BJ (cell line): ENCODE measurements around the gene IKZF3. TPM values are rescaled to one million over a fixed set of nuclear protein-coding genes. Genes with fewer than 3 reads are reported as not detected.

ENCODE experiments used
- CTCF ChIA-PET: fragments of 350-600 bp; formaldehyde crosslinking; extraction: SDS; loops from one replicate; lab custom pipeline; 2021; ENCODE audit warnings: antibody characterized with exemption, inconsistent platforms; lab: Yijun Ruan, JAX
- POLR2A ChIA-PET: fragments of 300-600 bp; sonication (Branson Sonifier 250); formaldehyde crosslinking; extraction: SDS; loops from one replicate; lab custom pipeline; 2021; ENCODE audit warnings: antibody characterized with exemption; lab: Charles Lee
- DNase-seq: peaks from one replicate; pipeline ENCODE4 v3.0.0-alpha.2; 2011; ENCODE audit warnings: low read depth
- H3K27me3 ChIP-seq: 2 replicates; pipeline ENCODE4 v1.6.0; 2011; ENCODE audit warnings: low read length; ENCODE audit not compliant: control insufficient read depth, insufficient read depth
- H3K36me3 ChIP-seq: 2 replicates; pipeline ENCODE4 v1.5.1; 2011; ENCODE audit warnings: low read length; ENCODE audit not compliant: control insufficient read depth, insufficient read depth
- H3K4me3 ChIP-seq: 2 replicates; pipeline ENCODE4 v1.5.1; 2011; ENCODE audit warnings: low read depth, mild to moderate bottlenecking, control low read depth, low read length
- polyA plus RNA-seq: library from polyadenylated mRNA; depleted of rRNA; stranded (reverse); fragments of >200 nt; gene quantifications from 2 replicates; pipeline ENCODE4 v1.2.3, GENCODE V29; 2011
- TF ChIP-seq, protein P1 (sequence below): IDR thresholded peaks from 2 replicates; pipeline ENCODE4 v1.5.1; 2011; ENCODE audit warnings: low read depth, mild to moderate bottlenecking, control low read depth, inconsistent platforms, low read length, moderate library complexity; ENCODE audit not compliant: insufficient read depth

IKZF3 gene
- polyA plus RNA-seq, 1 experiment, result not detected

DNA sequence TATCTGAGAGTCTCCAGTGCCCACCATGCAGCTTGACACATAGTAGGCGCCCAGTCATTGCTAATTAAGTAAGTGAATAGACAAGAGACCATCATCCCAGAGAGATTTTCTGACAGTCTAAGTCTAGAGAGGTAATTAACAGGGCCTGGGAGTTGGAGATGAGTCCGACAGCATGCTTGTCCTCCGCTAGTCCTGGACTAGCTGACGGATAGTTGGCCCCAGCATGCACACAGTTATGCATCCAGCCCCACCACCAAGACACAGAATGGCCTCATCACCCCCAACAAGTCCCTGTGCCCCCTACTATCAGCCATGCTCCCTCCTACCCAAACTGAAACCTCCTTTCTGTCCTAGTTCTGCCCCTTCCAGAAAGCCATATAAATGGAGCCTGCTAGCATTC, 116.4 kb downstream of the IKZF3 start:
- DNase-seq, result no peak
- ChIA-PET POLR2A (no interaction called here), CTCF (interaction anchor here (7.6 kb wide), 1 partner anchor 126 kb away, joined by 56 read pairs; no protein-coding TSS in a partner anchor)
- no peak overlapping the region for H3K4me3 ChIP-seq
- H3K36me3 ChIP-seq, result no peaks in the 10 kb centered on the region
- H3K27me3 ChIP-seq, result no peaks in the 10 kb centered on the region
- TF ChIP-seq, protein P1, sequence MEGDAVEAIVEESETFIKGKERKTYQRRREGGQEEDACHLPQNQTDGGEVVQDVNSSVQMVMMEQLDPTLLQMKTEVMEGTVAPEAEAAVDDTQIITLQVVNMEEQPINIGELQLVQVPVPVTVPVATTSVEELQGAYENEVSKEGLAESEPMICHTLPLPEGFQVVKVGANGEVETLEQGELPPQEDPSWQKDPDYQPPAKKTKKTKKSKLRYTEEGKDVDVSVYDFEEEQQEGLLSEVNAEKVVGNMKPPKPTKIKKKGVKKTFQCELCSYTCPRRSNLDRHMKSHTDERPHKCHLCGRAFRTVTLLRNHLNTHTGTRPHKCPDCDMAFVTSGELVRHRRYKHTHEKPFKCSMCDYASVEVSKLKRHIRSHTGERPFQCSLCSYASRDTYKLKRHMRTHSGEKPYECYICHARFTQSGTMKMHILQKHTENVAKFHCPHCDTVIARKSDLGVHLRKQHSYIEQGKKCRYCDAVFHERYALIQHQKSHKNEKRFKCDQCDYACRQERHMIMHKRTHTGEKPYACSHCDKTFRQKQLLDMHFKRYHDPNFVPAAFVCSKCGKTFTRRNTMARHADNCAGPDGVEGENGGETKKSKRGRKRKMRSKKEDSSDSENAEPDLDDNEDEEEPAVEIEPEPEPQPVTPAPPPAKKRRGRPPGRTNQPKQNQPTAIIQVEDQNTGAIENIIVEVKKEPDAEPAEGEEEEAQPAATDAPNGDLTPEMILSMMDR, result no peak

DNA sequence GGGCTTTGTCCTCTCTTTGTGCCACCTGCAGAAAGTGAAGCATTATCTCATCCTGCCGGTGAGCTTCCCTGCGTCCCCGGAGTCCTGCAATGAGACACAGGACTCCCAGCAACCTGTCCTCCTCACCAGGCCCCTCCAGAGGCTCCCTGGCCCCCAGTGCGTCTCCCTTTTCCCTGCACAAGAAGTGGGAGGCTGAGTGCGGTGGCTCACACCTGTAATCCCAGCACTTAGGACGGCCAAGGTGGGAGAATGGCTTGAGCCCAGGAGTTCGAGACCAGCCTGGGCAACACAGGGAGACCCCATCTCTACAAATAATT, 118.0 kb downstream of the IKZF3 start:
- CTCF ChIA-PET, result interaction anchor here (7.6 kb wide), 1 partner anchor 124 kb away, joined by 56 read pairs; no protein-coding TSS in a partner anchor
- TF ChIP-seq, protein P1, result no peak
- Histone ChIP-seq H3K36me3 (no peaks in the 10 kb centered on the region; the same call in 1 of the 2 replicates), H3K4me3 (no peak overlapping the region), H3K27me3 (no peaks in the 10 kb centered on the region)
- POLR2A ChIA-PET, result no interaction called here
- no peak for DNase-seq

DNA sequence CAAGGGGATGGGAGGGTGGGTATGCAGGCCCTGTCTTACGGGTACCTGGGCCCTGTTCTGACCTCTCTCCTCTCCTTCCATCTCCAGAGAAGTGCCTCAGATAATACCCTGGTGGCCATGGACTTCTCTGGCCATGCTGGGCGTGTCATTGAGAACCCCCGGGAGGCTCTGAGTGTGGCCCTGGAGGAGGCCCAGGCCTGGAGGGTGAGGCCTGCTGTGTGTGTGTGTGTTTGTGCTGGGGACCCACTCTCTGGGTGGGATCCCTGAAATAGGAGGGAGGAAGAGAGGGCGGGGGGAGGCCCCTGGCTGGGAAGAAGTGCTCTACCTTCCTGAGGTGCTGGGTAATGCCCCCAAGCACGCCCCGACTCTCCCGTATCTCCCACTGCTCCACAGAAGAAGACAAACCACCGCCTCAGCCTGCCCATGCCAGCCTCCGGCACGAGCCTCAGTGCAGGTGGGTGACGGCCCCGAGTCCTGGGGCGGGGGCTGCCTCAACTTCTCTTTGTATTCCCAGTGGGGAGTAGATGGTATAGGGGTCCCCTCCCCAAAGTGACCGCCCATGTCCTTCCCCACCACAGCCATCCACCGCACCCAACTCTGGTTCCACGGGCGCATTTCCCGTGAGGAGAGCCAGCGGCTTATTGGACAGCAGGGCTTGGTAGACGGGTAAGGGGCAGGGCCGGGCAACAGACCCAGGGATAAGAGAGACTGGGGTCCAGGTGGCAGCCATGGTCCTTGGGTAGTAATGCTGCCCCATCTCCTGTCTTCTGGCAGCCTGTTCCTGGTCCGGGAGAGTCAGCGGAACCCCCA, 118.6 kb downstream of the IKZF3 start:
- no peaks in the 10 kb centered on the region for H3K27me3 ChIP-seq
- ChIA-PET CTCF (interaction anchor here (0.6 to 1.6 kb wide), 2 partner anchors 124 to 209 kb away, joined by 3 to 4 read pairs; no protein-coding TSS in a partner anchor), POLR2A (no interaction called here)
- no peak overlapping the region for H3K4me3 ChIP-seq
- H3K36me3 ChIP-seq, result no peaks in the 10 kb centered on the region; the same call in 1 of the 2 replicates
- TF ChIP-seq, protein P1, result no peak
- no peak for DNase-seq

GRCh38 chr17:39744836-39745215, 119.3 kb downstream of the IKZF3 start:
- ChIA-PET CTCF (interaction anchor here (0.6 to 1.6 kb wide), 5 partner anchors 8 to 210 kb away, joined by 3 to 5 read pairs (median 3); no protein-coding TSS in a partner anchor), POLR2A (no interaction called here)
- no peaks in the 10 kb centered on the region; the same call in 1 of the 2 replicates for H3K36me3 ChIP-seq
- DNase-seq, result no peak
- no peak overlapping the region for H3K4me3 ChIP-seq
- TF ChIP-seq, protein P1, result no peak
- H3K27me3 ChIP-seq, result no peaks in the 10 kb centered on the region

- no peaks in the 10 kb centered on the region; the same call in 1 of the 2 replicates for H3K36me3 ChIP-seq
- H3K27me3 ChIP-seq, result no peaks in the 10 kb centered on the region
- CTCF ChIA-PET, result interaction anchor here (0.6 to 1.6 kb wide), 7 partner anchors 9 to 210 kb away, joined by 3 to 5 read pairs (median 3); no protein-coding TSS in a partner anchor
- DNase-seq, result no peak
- TF ChIP-seq, protein P1, result no peak
- H3K4me3 ChIP-seq, result no peak overlapping the region
- POLR2A ChIA-PET, result no interaction called here
These were observed 119.9 kb downstream of the IKZF3 start for GRCh38 chr17:39744075-39744835.
